Ascending aorta (tissue), 2 donors: ENCODE measurements around the gene HOPX. TPM values are rescaled to one million over a fixed set of nuclear protein-coding genes. Genes with fewer than 3 reads are reported as not detected.
"Not testable (repeated sequence)": the region's sequence is repeated elsewhere in the genome, so short reads cannot be mapped to it uniquely, and the experiment has no call there.

ENCODE experiments used
- DNase-seq, 2 donors: peaks; one replicate each; pipeline ENCODE4 v3.0.0-alpha.2; 2019; ENCODE audit warnings: low spot score in 2 of 2
- H3K27ac ChIP-seq, 2 donors: fragments of 200-600 bp; sonication (generic); one replicate each; pipeline ENCODE4 v1.5.1; 2016 to 2017; ENCODE audit warnings: mild to moderate bottlenecking in 1 of 2
- H3K27me3 ChIP-seq: fragments of 200-600 bp; sonication (generic); one replicate; pipeline ENCODE4 v1.5.1; 2017
- H3K36me3 ChIP-seq, 2 donors: fragments of 200-600 bp; sonication (generic); one replicate each; pipeline ENCODE4 v1.5.1; 2016
- H3K4me1 ChIP-seq, 2 donors: fragments of 200-600 bp; sonication (generic); one replicate each; pipeline ENCODE4 v1.5.1; 2016 to 2017; ENCODE audit warnings: mild to moderate bottlenecking in 1 of 2
- H3K4me3 ChIP-seq, 2 donors: fragments of 200-600 bp; sonication (generic); one replicate each; pipeline ENCODE4 v1.5.1; 2016 to 2017; ENCODE audit warnings: mild to moderate bottlenecking in 1 of 2
- H3K9me3 ChIP-seq, 2 donors: fragments of 200-600 bp; sonication (generic); one replicate each; pipeline ENCODE4 v1.5.1; 2016
- CTCF ChIP-seq, 3 experiments: fragments of 200-600 bp in 2 of 3; fragments of 450-650 bp in 1 of 3; sonication (generic) in 2 of 3; IDR thresholded peaks; one replicate each; pipeline ENCODE4 v1.5.1; 2016 to 2019; ENCODE audit warnings: antibody characterized with exemption in 3 of 3, mild to moderate bottlenecking in 1 of 3, moderate library complexity in 1 of 3
- intact Hi-C: fragments of 100-400 bp; cut with DNase I; formaldehyde crosslinking; loops from one replicate; pipeline ENCODE4 v1.15.1; 2023
- total RNA-seq: library from RNA; depleted of rRNA; stranded (reverse); fragments of >200 nt; gene quantifications from one replicate; pipeline ENCODE4 v1.1.0, GENCODE V29; 2016

HOPX gene
- total RNA-seq, 1 donor from 2014 or later = 54.2 TPM

- Histone ChIP-seq H3K36me3 (no peaks in the 10 kb centered on the region), H3K4me1 (no peaks in the 10 kb centered on the region), H3K4me3 (no peak overlapping the region), H3K27ac (no peak overlapping the region), H3K27me3 (no peaks in the 10 kb centered on the region), H3K9me3 (peaks cover 0 to 3% of the 10 kb centered on the region in 2 donors)
- no peak for DNase-seq
- TF ChIP-seq CTCF (IDR thresholded peaks at IDR 0.05) = no peak
- intact Hi-C loops = no loop called here
These were observed 40.2 kb downstream of the HOPX start for GRCh38 chr4:56640621-56641493.

- Histone ChIP-seq H3K4me3 (no peak overlapping the region), H3K36me3 (no peaks in the 10 kb centered on the region), H3K9me3 (peaks cover 0 to 3% of the 10 kb centered on the region in 2 donors), H3K27ac (no peak overlapping the region), H3K4me1 (no peaks in the 10 kb centered on the region), H3K27me3 (no peaks in the 10 kb centered on the region)
- intact Hi-C loops = loop anchor here (1.0 kb wide), 1 partner anchor 17 kb away; no protein-coding TSS in a partner anchor
- no peak for TF ChIP-seq CTCF (IDR thresholded peaks at IDR 0.05)
- no peak for DNase-seq
These were observed 43.3 kb downstream of the HOPX start for GRCh38 chr4:56637791-56638190.

- H3K27ac ChIP-seq = no peak overlapping the region
- H3K36me3 ChIP-seq = no peaks in the 10 kb centered on the region
- peaks cover 0 to 3% of the 10 kb centered on the region in 2 donors for H3K9me3 ChIP-seq
- no peak overlapping the region for H3K4me3 ChIP-seq
- intact Hi-C loops = no loop called here
- H3K4me1 ChIP-seq = no peaks in the 10 kb centered on the region
- TF ChIP-seq CTCF (IDR thresholded peaks at IDR 0.05) = no peak
- DNase-seq = no peak
- no peaks in the 10 kb centered on the region for H3K27me3 ChIP-seq
These were observed 43.9 kb downstream of the HOPX start for GRCh38 chr4:56637154-56637553.

GRCh38 chr4:56634954-56635353 lies 46.1 kb downstream of the HOPX start:
- H3K4me3 ChIP-seq, H3K36me3 ChIP-seq, H3K27me3 ChIP-seq, intact Hi-C loops, H3K9me3 ChIP-seq, H3K4me1 ChIP-seq, H3K27ac ChIP-seq, DNase-seq: not testable (repeated sequence)

- Histone ChIP-seq H3K36me3 (no peaks in the 10 kb centered on the region), H3K9me3 (peaks cover 0 to 3% of the 10 kb centered on the region in 2 donors), H3K27me3 (no peaks in the 10 kb centered on the region), H3K27ac (no peak overlapping the region), H3K4me1 (no peaks in the 10 kb centered on the region), H3K4me3 (no peak overlapping the region)
- TF ChIP-seq CTCF (IDR thresholded peaks at IDR 0.05) = no peak
- intact Hi-C loops = no loop called here
- no peak for DNase-seq
These were observed 47.6 kb downstream of the HOPX start for GRCh38 chr4:56633486-56633885.

- no peaks in the 10 kb centered on the region for H3K36me3 ChIP-seq
- no peaks in the 10 kb centered on the region for H3K27me3 ChIP-seq
- H3K9me3 ChIP-seq = no peaks in the 10 kb centered on the region
- no peak for TF ChIP-seq CTCF (IDR thresholded peaks at IDR 0.05)
- intact Hi-C loops = no loop called here
- H3K4me3 ChIP-seq = no peak overlapping the region
- no peak for DNase-seq
- no peaks in the 10 kb centered on the region for H3K4me1 ChIP-seq
- no peak overlapping the region for H3K27ac ChIP-seq
These were observed 50.0 kb downstream of the HOPX start for GRCh38 chr4:56630876-56631666.
